SK-N-SH (cell line): ENCODE measurements around the gene CD5L. TPM values are rescaled to one million over a fixed set of nuclear protein-coding genes. Genes with fewer than 3 reads are reported as not detected.

ENCODE experiments used
- CTCF ChIA-PET: fragments of 300-600, 350-600 bp; formaldehyde crosslinking; extraction: SDS; loops from one replicate; lab custom pipeline; 2021; lab: Yijun Ruan, JAX
- POLR2A ChIA-PET: fragments of 350-600 bp; sonication (Branson Sonifier 250); formaldehyde crosslinking; extraction: SDS; loops from one replicate; lab custom pipeline; 2020; ENCODE audit warnings: antibody characterized with exemption, inconsistent platforms; lab: Yijun Ruan, JAX
- DNase-seq: peaks from one replicate; pipeline ENCODE4 v3.0.0; 2012
- H2AFZ ChIP-seq: fragments of 200-600 bp; sonication (generic); 2 replicates; pipeline ENCODE4 v1.8.1; 2016; ENCODE audit warnings: antibody characterized with exemption, mild to moderate bottlenecking, low read depth
- H3F3A ChIP-seq: fragments of 200-600 bp; sonication (generic); replicated peaks from 2 replicates; pipeline ENCODE3; 2016; ENCODE audit warnings: antibody characterized with exemption, mild to moderate bottlenecking; ENCODE audit not compliant: insufficient read depth
- H3K27ac ChIP-seq, 2 experiments: fragments of 200-500 bp in 1 of 2; fragments of 200-600 bp in 1 of 2; sonication (Bioruptor generic) in 1 of 2; sonication (generic), shearing (Covaris generic) in 1 of 2; 2 replicates each; pipeline versions ENCODE4 v1.5.1 to v1.6.1; 2014 to 2016; ENCODE audit warnings: low read depth in 2 of 2, inconsistent platforms in 1 of 2, low read length in 1 of 2, mild to moderate bottlenecking in 1 of 2, mixed read lengths in 1 of 2
- H3K27me3 ChIP-seq: fragments of 200-600 bp; sonication (generic), shearing (Covaris generic); 2 replicates; pipeline ENCODE4 v1.6.1; 2016; ENCODE audit warnings: mixed run types; ENCODE audit not compliant: insufficient read depth
- H3K36me3 ChIP-seq, 2 experiments: fragments of 200-500 bp in 1 of 2; fragments of 200-600 bp in 1 of 2; sonication (Bioruptor generic) in 1 of 2; sonication (generic) in 1 of 2; replicated peaks in 1 of 2; 2 replicates each; pipeline versions ENCODE3 to v1.5.1; 2014 to 2016; ENCODE audit warnings: low read length in 1 of 2, mild to moderate bottlenecking in 1 of 2; ENCODE audit not compliant: insufficient read depth in 2 of 2, control insufficient read depth in 1 of 2
- H3K4me1 ChIP-seq, 2 experiments: fragments of 200-500 bp in 1 of 2; fragments of 200-600 bp in 1 of 2; sonication (Bioruptor generic) in 1 of 2; sonication (generic), shearing (Covaris generic) in 1 of 2; 2 replicates each; pipeline versions ENCODE4 v1.5.1 to v1.6.1; 2014 to 2016; ENCODE audit warnings: low read depth in 1 of 2, low read length in 1 of 2, mixed run types in 1 of 2; ENCODE audit not compliant: insufficient read depth in 2 of 2, control insufficient read depth in 1 of 2
- H3K4me2 ChIP-seq: fragments of 200-600 bp; sonication (generic), shearing (Covaris generic); 2 replicates; pipeline ENCODE4 v1.6.1; 2017; ENCODE audit warnings: mixed run types
- H3K4me3 ChIP-seq, 2 experiments: fragments of 200-500 bp in 1 of 2; fragments of 200-600 bp in 1 of 2; sonication (Bioruptor generic) in 1 of 2; sonication (generic), shearing (Covaris generic) in 1 of 2; 2 replicates each; pipeline versions ENCODE4 v1.5.1 to v1.8.1; 2014 to 2016; ENCODE audit warnings: low read depth in 2 of 2, inconsistent platforms in 1 of 2, low read length in 1 of 2, mild to moderate bottlenecking in 1 of 2, mixed read lengths in 1 of 2, moderate library complexity in 1 of 2
- H3K79me2 ChIP-seq: fragments of 200-600 bp; sonication (generic); 2 replicates; pipeline ENCODE4 v1.8.1; 2017; ENCODE audit warnings: mild to moderate bottlenecking; ENCODE audit not compliant: insufficient read depth
- H3K9ac ChIP-seq: fragments of 200-600 bp; sonication (generic); 2 replicates; pipeline ENCODE4 v1.6.1; 2017; ENCODE audit warnings: mixed run types
- H3K9me2 ChIP-seq: fragments of 200-600 bp; sonication (generic); 2 replicates; pipeline ENCODE4 v1.6.1; 2017; ENCODE audit warnings: mixed run types
- H3K9me3 ChIP-seq: fragments of 200-600 bp; sonication (generic); 2 replicates; pipeline ENCODE4 v1.6.1; 2017; ENCODE audit warnings: mixed run types, mild to moderate bottlenecking, moderate library complexity
- H4K20me1 ChIP-seq: fragments of 200-600 bp; sonication (generic); 2 replicates; pipeline ENCODE4 v1.6.1; 2017; ENCODE audit warnings: mild to moderate bottlenecking, mixed run types; ENCODE audit not compliant: insufficient read depth
- ELF1 ChIP-seq: IDR thresholded peaks from 2 replicates; pipeline ENCODE4 v1.4.0; 2012
- EZH2phosphoT487 ChIP-seq: fragments of 200-600 bp; sonication (generic); IDR thresholded peaks from 2 replicates; pipeline ENCODE4 v1.6.1; 2017; ENCODE audit warnings: low read depth, mixed run types, mild to moderate bottlenecking, antibody characterized with exemption, moderate library complexity, borderline replicate concordance
- FOXJ3 ChIP-seq: sonication (generic); formaldehyde crosslinking; IDR thresholded peaks from 2 replicates; pipeline ENCODE4 v1.5.1; 2020; ENCODE audit warnings: mild to moderate bottlenecking, missing genetic modification reagents
- GABPA ChIP-seq: IDR thresholded peaks from 2 replicates; pipeline ENCODE4 v1.4.0; 2012; ENCODE audit warnings: low read depth, mild to moderate bottlenecking
- JUND ChIP-seq: IDR thresholded peaks from 2 replicates; pipeline ENCODE4 v1.4.0; 2012
- MXI1 ChIP-seq: IDR thresholded peaks from 2 replicates; pipeline ENCODE4 v1.6.1; 2012; ENCODE audit warnings: mild to moderate bottlenecking, low read depth, low read length, improper control_type of control experiment
- NRF1 ChIP-seq: IDR thresholded peaks from 2 replicates; pipeline ENCODE4 v1.6.1; 2012; ENCODE audit warnings: low read depth, mild to moderate bottlenecking, low read length
- POLR2AphosphoS5 ChIP-seq: IDR thresholded peaks from 2 replicates; pipeline ENCODE4 v1.6.1; 2012; ENCODE audit warnings: low read depth, low read length
- RXRA ChIP-seq: IDR thresholded peaks from 2 replicates; pipeline ENCODE4 v1.4.0; 2012; ENCODE audit warnings: low read depth, mild to moderate bottlenecking, borderline replicate concordance
- TAF1 ChIP-seq: IDR thresholded peaks from 2 replicates; pipeline ENCODE4 v1.6.1; 2012; ENCODE audit warnings: low read depth, mild to moderate bottlenecking, low read length, moderate library complexity, borderline replicate concordance
- TCF12 ChIP-seq: IDR thresholded peaks from 2 replicates; pipeline ENCODE4 v1.4.0; 2012
- YY1 ChIP-seq: IDR thresholded peaks from 2 replicates; pipeline ENCODE4 v1.4.0; 2012; ENCODE audit warnings: low read depth, mild to moderate bottlenecking
- WGBS: methylation state at CpG from one replicate; pipeline ENCODE4 v1.1.6; 2017; ENCODE audit warnings: low lambda C conversion rate; 5-methylcytosine and 5-hydroxymethylcytosine counted together
- polyA plus RNA-seq, 3 experiments: library from polyadenylated mRNA; depleted of rRNA; stranded (reverse); fragments of >200 nt; gene quantifications; 2 replicates each; pipeline ENCODE4 v1.2.3, GENCODE V29; 2012
- TF ChIP-seq, protein P1 (sequence below): IDR thresholded peaks from 2 replicates; pipeline ENCODE4 v1.4.0; 2012; ENCODE audit warnings: low read depth
- TF ChIP-seq, protein P2 (sequence below): fragments of 150-350 bp; IDR thresholded peaks from 2 replicates; pipeline ENCODE4 v1.6.1; 2017; ENCODE audit warnings: antibody characterized with exemption, low read length, low read depth, borderline replicate concordance
- TF ChIP-seq, protein P3 (sequence below): fragments of 200-600 bp; sonication (generic); IDR thresholded peaks from 2 replicates; pipeline ENCODE4 v1.6.1; 2017; ENCODE audit warnings: antibody characterized with exemption, mild to moderate bottlenecking, moderate library complexity
- TF ChIP-seq, protein P4 (sequence below): IDR thresholded peaks from 2 replicates; pipeline ENCODE4 v1.6.1; 2012; ENCODE audit warnings: mild to moderate bottlenecking, low read depth, low read length, moderate library complexity
- TF ChIP-seq, protein P5 (sequence below): fragments of 150-350 bp; IDR thresholded peaks from 2 replicates; pipeline ENCODE4 v1.6.1; 2016; ENCODE audit warnings: mild to moderate bottlenecking, low read depth, low read length
- TF ChIP-seq, protein P6 (sequence below): IDR thresholded peaks from 2 replicates; pipeline ENCODE4 v1.4.0; 2012; ENCODE audit warnings: low read depth, borderline replicate concordance

The CD5L gene
- polyA plus RNA-seq, 1 of the 3 experiments (the other 2 are of a cell fraction): not detected

DNA sequence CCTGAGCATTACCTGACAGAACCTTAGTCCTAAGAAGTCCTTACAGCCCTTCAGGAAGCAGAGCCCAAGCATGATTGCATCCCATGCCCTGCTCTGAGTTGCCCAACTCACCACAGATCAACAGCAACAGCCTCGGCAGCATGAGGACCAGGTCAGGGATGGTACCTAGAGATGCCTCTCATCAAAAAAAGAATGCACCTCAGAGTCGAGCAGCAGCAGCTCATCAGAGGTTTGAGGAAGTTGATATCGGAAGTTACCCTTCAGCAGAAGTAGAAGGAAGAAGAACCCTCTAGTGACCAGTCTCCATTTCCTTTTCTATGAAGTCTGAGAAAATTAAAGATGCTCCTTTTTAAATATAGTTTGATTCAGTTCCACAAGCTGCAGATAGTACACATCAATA is 21.7 kb downstream of the CD5L start, which contains the start of gene FCRL1:
TSS of gene FCRL1 (minus strand) at position 225 of the 400 bp plus-strand sequence. CDS start at position 142, 83 bp downstream.
- no peaks in the 10 kb centered on the region for H3K79me2 ChIP-seq
- H3K9me2 ChIP-seq: no peaks in the 10 kb centered on the region
- H3K9ac ChIP-seq: no peak within 1 kb of the TSS
- no peaks in the 10 kb centered on the region for H3K36me3 ChIP-seq
- WGBS: 0% methylated on average over 2 of the region's 3 CpGs
- no peaks in the 10 kb centered on the region for H3F3A ChIP-seq
- H3K27ac ChIP-seq: no peak within 1 kb of the TSS
- H3K4me1 ChIP-seq: no peaks in the 10 kb centered on the region
- H3K4me2 ChIP-seq: no peak within 1 kb of the TSS
- no peaks in the 10 kb centered on the region for H3K27me3 ChIP-seq
- no peaks in the 10 kb centered on the region; the same call in 1 of the 2 replicates for H3K9me3 ChIP-seq
- no peak within 1 kb of the TSS for H3K4me3 ChIP-seq
- TF ChIP-seq, protein P1, sequence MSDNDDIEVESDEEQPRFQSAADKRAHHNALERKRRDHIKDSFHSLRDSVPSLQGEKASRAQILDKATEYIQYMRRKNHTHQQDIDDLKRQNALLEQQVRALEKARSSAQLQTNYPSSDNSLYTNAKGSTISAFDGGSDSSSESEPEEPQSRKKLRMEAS: no peak
- TF ChIP-seq ELF1: no peak
- no peak for TF ChIP-seq YY1
- no peak for TF ChIP-seq RXRA
- TF ChIP-seq, protein P2, sequence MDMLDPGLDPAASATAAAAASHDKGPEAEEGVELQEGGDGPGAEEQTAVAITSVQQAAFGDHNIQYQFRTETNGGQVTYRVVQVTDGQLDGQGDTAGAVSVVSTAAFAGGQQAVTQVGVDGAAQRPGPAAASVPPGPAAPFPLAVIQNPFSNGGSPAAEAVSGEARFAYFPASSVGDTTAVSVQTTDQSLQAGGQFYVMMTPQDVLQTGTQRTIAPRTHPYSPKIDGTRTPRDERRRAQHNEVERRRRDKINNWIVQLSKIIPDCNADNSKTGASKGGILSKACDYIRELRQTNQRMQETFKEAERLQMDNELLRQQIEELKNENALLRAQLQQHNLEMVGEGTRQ: no peak
- no peak for TF ChIP-seq GABPA
- no peak for TF ChIP-seq POLR2AphosphoS5
- no peak for TF ChIP-seq JUND
- TF ChIP-seq, protein P3, sequence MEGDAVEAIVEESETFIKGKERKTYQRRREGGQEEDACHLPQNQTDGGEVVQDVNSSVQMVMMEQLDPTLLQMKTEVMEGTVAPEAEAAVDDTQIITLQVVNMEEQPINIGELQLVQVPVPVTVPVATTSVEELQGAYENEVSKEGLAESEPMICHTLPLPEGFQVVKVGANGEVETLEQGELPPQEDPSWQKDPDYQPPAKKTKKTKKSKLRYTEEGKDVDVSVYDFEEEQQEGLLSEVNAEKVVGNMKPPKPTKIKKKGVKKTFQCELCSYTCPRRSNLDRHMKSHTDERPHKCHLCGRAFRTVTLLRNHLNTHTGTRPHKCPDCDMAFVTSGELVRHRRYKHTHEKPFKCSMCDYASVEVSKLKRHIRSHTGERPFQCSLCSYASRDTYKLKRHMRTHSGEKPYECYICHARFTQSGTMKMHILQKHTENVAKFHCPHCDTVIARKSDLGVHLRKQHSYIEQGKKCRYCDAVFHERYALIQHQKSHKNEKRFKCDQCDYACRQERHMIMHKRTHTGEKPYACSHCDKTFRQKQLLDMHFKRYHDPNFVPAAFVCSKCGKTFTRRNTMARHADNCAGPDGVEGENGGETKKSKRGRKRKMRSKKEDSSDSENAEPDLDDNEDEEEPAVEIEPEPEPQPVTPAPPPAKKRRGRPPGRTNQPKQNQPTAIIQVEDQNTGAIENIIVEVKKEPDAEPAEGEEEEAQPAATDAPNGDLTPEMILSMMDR: no peak
- ChIA-PET CTCF (no interaction called here), POLR2A (no interaction called here)
- H2AFZ ChIP-seq: no peak within 1 kb of the TSS
- DNase-seq: no peak
- no peaks in the 10 kb centered on the region for H4K20me1 ChIP-seq

DNA sequence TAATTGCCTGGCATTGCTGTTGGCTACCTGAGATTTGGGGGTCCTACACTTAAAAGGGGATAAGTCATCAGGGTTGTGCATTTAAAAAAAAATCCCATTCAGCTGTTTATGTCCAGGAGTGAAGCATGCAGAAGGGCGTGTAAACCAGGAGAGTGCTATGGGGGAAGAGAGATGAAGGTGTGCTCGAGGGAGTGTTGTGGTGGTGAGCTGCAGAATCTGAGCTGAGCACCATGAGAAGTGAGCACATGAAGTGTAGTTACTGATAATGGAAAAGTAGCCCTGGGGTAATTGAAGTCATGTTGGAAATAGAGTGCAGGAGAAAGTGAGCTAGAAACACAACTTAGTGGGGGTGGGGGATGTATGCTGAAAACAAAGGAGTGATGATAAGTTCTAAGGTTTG is 22.4 kb downstream of the CD5L start:
- Histone ChIP-seq H3K27ac (no peak overlapping the region), H3K4me3 (no peak overlapping the region), H3K27me3 (no peaks in the 10 kb centered on the region), H3K4me2 (no peak overlapping the region), H3K79me2 (no peaks in the 10 kb centered on the region), H2AFZ (no peak overlapping the region), H4K20me1 (no peaks in the 10 kb centered on the region), H3K9ac (no peak overlapping the region), H3K9me2 (no peaks in the 10 kb centered on the region), H3F3A (no peaks in the 10 kb centered on the region), H3K9me3 (no peaks in the 10 kb centered on the region; the same call in 1 of the 2 replicates), H3K36me3 (no peaks in the 10 kb centered on the region), H3K4me1 (no peaks in the 10 kb centered on the region)
- DNase-seq: no peak
- WGBS: 0% methylated on average over 2 of the region's 2 CpGs
- ChIA-PET CTCF (no interaction called here), POLR2A (no interaction called here)
- TF ChIP-seq, protein P4, sequence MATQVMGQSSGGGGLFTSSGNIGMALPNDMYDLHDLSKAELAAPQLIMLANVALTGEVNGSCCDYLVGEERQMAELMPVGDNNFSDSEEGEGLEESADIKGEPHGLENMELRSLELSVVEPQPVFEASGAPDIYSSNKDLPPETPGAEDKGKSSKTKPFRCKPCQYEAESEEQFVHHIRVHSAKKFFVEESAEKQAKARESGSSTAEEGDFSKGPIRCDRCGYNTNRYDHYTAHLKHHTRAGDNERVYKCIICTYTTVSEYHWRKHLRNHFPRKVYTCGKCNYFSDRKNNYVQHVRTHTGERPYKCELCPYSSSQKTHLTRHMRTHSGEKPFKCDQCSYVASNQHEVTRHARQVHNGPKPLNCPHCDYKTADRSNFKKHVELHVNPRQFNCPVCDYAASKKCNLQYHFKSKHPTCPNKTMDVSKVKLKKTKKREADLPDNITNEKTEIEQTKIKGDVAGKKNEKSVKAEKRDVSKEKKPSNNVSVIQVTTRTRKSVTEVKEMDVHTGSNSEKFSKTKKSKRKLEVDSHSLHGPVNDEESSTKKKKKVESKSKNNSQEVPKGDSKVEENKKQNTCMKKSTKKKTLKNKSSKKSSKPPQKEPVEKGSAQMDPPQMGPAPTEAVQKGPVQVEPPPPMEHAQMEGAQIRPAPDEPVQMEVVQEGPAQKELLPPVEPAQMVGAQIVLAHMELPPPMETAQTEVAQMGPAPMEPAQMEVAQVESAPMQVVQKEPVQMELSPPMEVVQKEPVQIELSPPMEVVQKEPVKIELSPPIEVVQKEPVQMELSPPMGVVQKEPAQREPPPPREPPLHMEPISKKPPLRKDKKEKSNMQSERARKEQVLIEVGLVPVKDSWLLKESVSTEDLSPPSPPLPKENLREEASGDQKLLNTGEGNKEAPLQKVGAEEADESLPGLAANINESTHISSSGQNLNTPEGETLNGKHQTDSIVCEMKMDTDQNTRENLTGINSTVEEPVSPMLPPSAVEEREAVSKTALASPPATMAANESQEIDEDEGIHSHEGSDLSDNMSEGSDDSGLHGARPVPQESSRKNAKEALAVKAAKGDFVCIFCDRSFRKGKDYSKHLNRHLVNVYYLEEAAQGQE: no peak
- TF ChIP-seq EZH2phosphoT487 (no peak), TAF1 (no peak), MXI1 (no peak), NRF1 (no peak), YY1 (no peak), TCF12 (no peak), ELF1 (no peak), FOXJ3 (CRISPR knock-in tag) (no peak)
- TF ChIP-seq, protein P5, sequence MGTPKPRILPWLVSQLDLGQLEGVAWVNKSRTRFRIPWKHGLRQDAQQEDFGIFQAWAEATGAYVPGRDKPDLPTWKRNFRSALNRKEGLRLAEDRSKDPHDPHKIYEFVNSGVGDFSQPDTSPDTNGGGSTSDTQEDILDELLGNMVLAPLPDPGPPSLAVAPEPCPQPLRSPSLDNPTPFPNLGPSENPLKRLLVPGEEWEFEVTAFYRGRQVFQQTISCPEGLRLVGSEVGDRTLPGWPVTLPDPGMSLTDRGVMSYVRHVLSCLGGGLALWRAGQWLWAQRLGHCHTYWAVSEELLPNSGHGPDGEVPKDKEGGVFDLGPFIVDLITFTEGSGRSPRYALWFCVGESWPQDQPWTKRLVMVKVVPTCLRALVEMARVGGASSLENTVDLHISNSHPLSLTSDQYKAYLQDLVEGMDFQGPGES: no peak
- TF ChIP-seq, protein P6, sequence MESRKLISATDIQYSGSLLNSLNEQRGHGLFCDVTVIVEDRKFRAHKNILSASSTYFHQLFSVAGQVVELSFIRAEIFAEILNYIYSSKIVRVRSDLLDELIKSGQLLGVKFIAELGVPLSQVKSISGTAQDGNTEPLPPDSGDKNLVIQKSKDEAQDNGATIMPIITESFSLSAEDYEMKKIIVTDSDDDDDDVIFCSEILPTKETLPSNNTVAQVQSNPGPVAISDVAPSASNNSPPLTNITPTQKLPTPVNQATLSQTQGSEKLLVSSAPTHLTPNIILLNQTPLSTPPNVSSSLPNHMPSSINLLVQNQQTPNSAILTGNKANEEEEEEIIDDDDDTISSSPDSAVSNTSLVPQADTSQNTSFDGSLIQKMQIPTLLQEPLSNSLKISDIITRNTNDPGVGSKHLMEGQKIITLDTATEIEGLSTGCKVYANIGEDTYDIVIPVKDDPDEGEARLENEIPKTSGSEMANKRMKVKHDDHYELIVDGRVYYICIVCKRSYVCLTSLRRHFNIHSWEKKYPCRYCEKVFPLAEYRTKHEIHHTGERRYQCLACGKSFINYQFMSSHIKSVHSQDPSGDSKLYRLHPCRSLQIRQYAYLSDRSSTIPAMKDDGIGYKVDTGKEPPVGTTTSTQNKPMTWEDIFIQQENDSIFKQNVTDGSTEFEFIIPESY: no peak
- TF ChIP-seq, protein P1: no peak
